HepG2 (cell line): ENCODE data around the gene CABP4. TPM values are rescaled to one million over a fixed set of nuclear protein-coding genes. Genes with fewer than 3 reads are reported as not detected.

Source experiments
- AHR ChIP-seq: IDR thresholded peaks from 2 replicates; pipeline ENCODE4 v1.6.1; 2018; ENCODE audit warnings: missing genetic modification reagents, missing compliant biosample characterization
- ARNTL ChIP-seq: sonication (generic); formaldehyde crosslinking; IDR thresholded peaks from 2 replicates; pipeline ENCODE4 v1.4.0; 2020; ENCODE audit warnings: mild to moderate bottlenecking, missing genetic modification reagents
- CCAR2 ChIP-seq: fragments of 200-400 bp; formaldehyde crosslinking; optimal IDR thresholded peaks from 2 replicates; pipeline ENCODE3; 2018; ENCODE audit warnings: low read depth, mild to moderate bottlenecking, low read length, moderate library complexity
- E2F1 ChIP-seq: sonication (generic); formaldehyde crosslinking; IDR thresholded peaks from 2 replicates; pipeline ENCODE4 v1.5.0; 2020; ENCODE audit warnings: missing genetic modification reagents
- ELF1 ChIP-seq: sonication (generic); formaldehyde crosslinking; IDR thresholded peaks from 2 replicates; pipeline ENCODE4 v1.4.0; 2020; ENCODE audit warnings: missing genetic modification reagents
- ETV6 ChIP-seq: sonication (generic); formaldehyde crosslinking; conservative IDR thresholded peaks from 2 replicates; pipeline ENCODE4 v1.4.0; 2020; ENCODE audit warnings: missing genetic modification reagents
- ISX ChIP-seq: sonication (generic); formaldehyde crosslinking; conservative IDR thresholded peaks from 2 replicates; pipeline ENCODE4 v1.5.0; 2020; ENCODE audit warnings: missing genetic modification reagents
- NKX3-1 ChIP-seq: sonication (generic); formaldehyde crosslinking; IDR thresholded peaks from 2 replicates; pipeline ENCODE4 v1.5.0; 2020; ENCODE audit warnings: missing genetic modification reagents
- PAWR ChIP-seq: sonication (generic); formaldehyde crosslinking; IDR thresholded peaks from 2 replicates; pipeline ENCODE4 v1.4.0; 2020; ENCODE audit warnings: missing genetic modification reagents, mild to moderate bottlenecking, borderline replicate concordance
- PRMT3 ChIP-seq: sonication (generic); formaldehyde crosslinking; IDR thresholded peaks from 2 replicates; pipeline ENCODE4 v1.8.1; 2022; ENCODE audit warnings: low read depth, mild to moderate bottlenecking, moderate library complexity, missing genetic modification reagents, borderline replicate concordance
- REPIN1 ChIP-seq: sonication (generic); formaldehyde crosslinking; IDR thresholded peaks from 2 replicates; pipeline ENCODE4 v1.8.0; 2022; ENCODE audit warnings: missing genetic modification reagents, low read depth, mild to moderate bottlenecking, borderline replicate concordance
- RNF219 ChIP-seq: sonication (generic); formaldehyde crosslinking; IDR thresholded peaks from 2 replicates; pipeline ENCODE4 v1.5.0; 2020; ENCODE audit warnings: mild to moderate bottlenecking, missing genetic modification reagents
- SIX1 ChIP-seq: sonication (generic); formaldehyde crosslinking; IDR thresholded peaks from 2 replicates; pipeline ENCODE4 v1.4.0; 2020; ENCODE audit warnings: missing genetic modification reagents, borderline replicate concordance
- SOX5 ChIP-seq: IDR thresholded peaks from 2 replicates; pipeline ENCODE4 v1.6.1; 2016; ENCODE audit warnings: borderline replicate concordance
- ZBTB4 ChIP-seq: sonication (generic); formaldehyde crosslinking; IDR thresholded peaks from 2 replicates; pipeline ENCODE4 v1.4.0; 2020; ENCODE audit warnings: missing genetic modification reagents, mild to moderate bottlenecking, borderline replicate concordance
- ZNF225 ChIP-seq: sonication (generic); formaldehyde crosslinking; IDR thresholded peaks from 2 replicates; pipeline ENCODE4 v1.4.0; 2020; ENCODE audit warnings: mild to moderate bottlenecking, missing genetic modification reagents
- ZNF276 ChIP-seq: sonication (generic); formaldehyde crosslinking; IDR thresholded peaks from 2 replicates; pipeline ENCODE4 v1.4.0; 2020; ENCODE audit warnings: mild to moderate bottlenecking, low read depth, missing genetic modification reagents
- ZNF556 ChIP-seq: sonication (generic); formaldehyde crosslinking; IDR thresholded peaks from 2 replicates; pipeline ENCODE4 v1.4.0; 2020; ENCODE audit warnings: mild to moderate bottlenecking, missing genetic modification reagents, borderline replicate concordance
- ZNF563 ChIP-seq: sonication (generic); formaldehyde crosslinking; IDR thresholded peaks from 2 replicates; pipeline ENCODE4 v1.8.0; 2022; ENCODE audit warnings: mild to moderate bottlenecking, moderate library complexity, missing genetic modification reagents
- ZNF883 ChIP-seq: sonication (generic); formaldehyde crosslinking; IDR thresholded peaks from 2 replicates; pipeline ENCODE4 v1.5.1; 2020; ENCODE audit warnings: mild to moderate bottlenecking, missing genetic modification reagents; ENCODE audit errors: not compliant biosample characterization
- polyA plus RNA-seq, 8 experiments: library from polyadenylated mRNA; depleted of rRNA in 3 of 8; stranded (reverse) in 7 of 8; unstranded in 1 of 8; fragments of >200 nt; fragmentation: Illumina TruSeq in 4 of 8; extraction: Trizol in 4 of 8; gene quantifications; 2 replicates each; pipeline versions ENCODE4 v1.2.1 to v1.2.3, GENCODE V29; 2011 to 2016; ENCODE audit warnings: low read depth in 4 of 8, missing spikeins in 1 of 8, mixed read lengths in 1 of 8; ENCODE audit not compliant: insufficient read depth in 1 of 8
- total RNA-seq, 5 experiments: library from RNA; depleted of rRNA; stranded (reverse); fragments of >200 nt; fragmentation: Illumina TruSeq; extraction: Trizol; gene quantifications; 2 replicates each; pipeline ENCODE4 v1.2.3, GENCODE V29; 2016; ENCODE audit warnings: low read depth in 1 of 5

CABP4 gene
- total and polyA plus RNA-seq, 2 of the 13 experiments (the other 11 are each of a cell fraction or from before 2014, with no cell fraction given): not detected

GRCh38 chr11:67482827-67483798 is 28.0 kb downstream of the CABP4 start, which contains the start of gene AIP (continued):
- TF ChIP-seq SIX1 (CRISPR knock-in tag) (no peak), REPIN1 (CRISPR knock-in tag) (peak; percentile 99), E2F1 (CRISPR knock-in tag) (peak; percentile 83), SOX5 (CRISPR knock-in tag) (no peak; the same call in none of the 2 replicates), CCAR2 (no peak), ZNF883 (CRISPR knock-in tag) (peak; percentile 100), ZNF225 (CRISPR knock-in tag) (peak; percentile 94; the same call in 1 of the 2 replicates), PRMT3 (CRISPR knock-in tag) (peak; percentile 70; the same call in 1 of the 2 replicates), ELF1 (CRISPR knock-in tag) (peak; percentile 97), RNF219 (CRISPR knock-in tag) (peak; percentile 97), NKX3-1 (CRISPR knock-in tag) (peak; percentile 82), ZNF276 (CRISPR knock-in tag) (peak; percentile 98), ZNF556 (CRISPR knock-in tag) (peak; percentile 82; the same call in 1 of the 2 replicates), ISX (CRISPR knock-in tag) (peak; percentile 74; the same call in 1 of the 2 replicates), AHR (CRISPR knock-in tag) (peak; percentile 97), ZBTB4 (peak; percentile 95; the same call in 1 of the 2 replicates), ARNTL (peak; percentile 88), ZNF563 (peak; percentile 99), PAWR (CRISPR knock-in tag) (peak; percentile 76), ETV6 (CRISPR knock-in tag) (peak; percentile 95)
